Ectodermal cell (in vitro differentiated cells): ENCODE results near the gene RPL15. TPM values are rescaled to one million over a fixed set of nuclear protein-coding genes. Genes with fewer than 3 reads are reported as not detected.
"Not testable (repeated sequence)": the region's sequence is repeated elsewhere in the genome, so short reads cannot be mapped to it uniquely, and the experiment has no call there.

Experiments
- H3K27ac ChIP-seq: 2 replicates; pipeline ENCODE4 v1.7.0; 2013; ENCODE audit warnings: mild to moderate bottlenecking, low read depth, low read length; ENCODE audit not compliant: insufficient read depth, poor library complexity, severe bottlenecking
- H3K27me3 ChIP-seq: 2 replicates; pipeline ENCODE4 v1.7.0; 2013; ENCODE audit warnings: mild to moderate bottlenecking, low read length; ENCODE audit not compliant: insufficient read depth, control insufficient read depth, poor library complexity, severe bottlenecking
- H3K36me3 ChIP-seq: one replicate; pipeline ENCODE4 v1.7.0; 2013; ENCODE audit warnings: low read length; ENCODE audit not compliant: control insufficient read depth, insufficient read depth
- H3K4me1 ChIP-seq: one replicate; pipeline ENCODE4 v1.7.0; 2013; ENCODE audit warnings: low read length; ENCODE audit not compliant: control insufficient read depth, insufficient read depth
- H3K4me3 ChIP-seq: 2 replicates; pipeline ENCODE4 v1.7.0; 2013; ENCODE audit warnings: low read depth, low read length, control low read depth; ENCODE audit not compliant: insufficient read depth
- H3K9me3 ChIP-seq: 2 replicates; pipeline ENCODE4 v1.7.0; 2013; ENCODE audit warnings: mild to moderate bottlenecking, low read length, moderate library complexity; ENCODE audit not compliant: control insufficient read depth
- WGBS, 2 experiments: methylation state at CpG; one replicate each; pipeline ENCODE4 v1.1.7; 2013; ENCODE audit warnings: missing lambda C conversion rate in 2 of 2; 5-methylcytosine and 5-hydroxymethylcytosine counted together
- polyA plus RNA-seq, 4 experiments: library from polyadenylated mRNA; stranded (reverse); fragments of 50-300 nt; gene quantifications; one replicate each; pipeline ENCODE4 v1.2.3, GENCODE V29; 2013

The RPL15 gene
- 4,045 TPM for polyA plus RNA-seq (2013, experiment 1 of 4)
- polyA plus RNA-seq (2013, experiment 2 of 4), result 4,224 TPM
- polyA plus RNA-seq (2013, experiment 3 of 4), result 3,979 TPM
- 4,396 TPM for polyA plus RNA-seq (2013, experiment 4 of 4)

- H3K27me3 ChIP-seq, result no peaks in the 10 kb centered on the region
- H3K4me3 ChIP-seq, result peak within 1 kb of the TSS; percentile 97
- H3K36me3 ChIP-seq, result peaks cover 16% of the 10 kb centered on the region
- peaks cover 10% of the 10 kb centered on the region for H3K4me1 ChIP-seq
- WGBS, 2 experiments, result 0% methylated on average over 64 of the region's 64 CpGs
- peak within 1 kb of the TSS; percentile 80 for H3K27ac ChIP-seq
- no peaks in the 10 kb centered on the region for H3K9me3 ChIP-seq
Measured at GRCh38 chr3:23916886-23917678, at the start of gene RPL15, which contains the start of gene NKIRAS1. Gene RPL15, plus strand, starts transcription at chr3:23917132. Its CDS starts 728 bp downstream, at chr3:23917860. Gene NKIRAS1, minus strand, starts transcription at chr3:23916990. Its CDS starts 6,086 bp downstream, at chr3:23910904.

- WGBS, 2 experiments, result 50 to 69% methylated on average over 1 of the region's 1 CpG
- Histone ChIP-seq H3K36me3 (no peaks in the 10 kb centered on the region), H3K9me3 (no peaks in the 10 kb centered on the region), H3K4me3 (no peak overlapping the region), H3K27me3 (no peaks in the 10 kb centered on the region), H3K4me1 (peaks cover 19% of the 10 kb centered on the region), H3K27ac (no peak overlapping the region)
Measured at GRCh38 chr3:23867400-23867799, 49.5 kb upstream of the RPL15 start.

- Histone ChIP-seq H3K4me3 (no peak overlapping the region), H3K36me3 (no peaks in the 10 kb centered on the region), H3K27me3 (no peaks in the 10 kb centered on the region), H3K9me3 (no peaks in the 10 kb centered on the region), H3K4me1 (peaks cover 19% of the 10 kb centered on the region), H3K27ac (no peak overlapping the region)
- 95 to 100% methylated on average over 1 of the region's 1 CpG for WGBS, 2 experiments
Measured at GRCh38 chr3:23867838-23868237, 49.1 kb upstream of the RPL15 start.

GRCh38 chr3:23869977-23870662 lies 46.8 kb upstream of the RPL15 start:
- Histone ChIP-seq H3K36me3 (no peaks in the 10 kb centered on the region), H3K9me3 (no peaks in the 10 kb centered on the region), H3K27ac (no peak overlapping the region), H3K4me1 (peaks cover 13% of the 10 kb centered on the region), H3K27me3 (no peaks in the 10 kb centered on the region), H3K4me3 (no peak overlapping the region)
- WGBS, 2 experiments, result 94 to 95% methylated on average over 4 of the region's 4 CpGs

GRCh38 chr3:23870663-23871043 lies 46.3 kb upstream of the RPL15 start:
- H3K27me3 ChIP-seq, H3K36me3 ChIP-seq, H3K4me3 ChIP-seq, H3K4me1 ChIP-seq, H3K27ac ChIP-seq, H3K9me3 ChIP-seq: not testable (repeated sequence)
- no CpG with 5 or more reads among the region's 5 CpGs for WGBS, 2 experiments

GRCh38 chr3:23871361-23871760 lies 45.6 kb upstream of the RPL15 start:
- not testable (repeated sequence) for H3K4me3 ChIP-seq, H3K27ac ChIP-seq, H3K4me1 ChIP-seq, H3K27me3 ChIP-seq, H3K36me3 ChIP-seq, H3K9me3 ChIP-seq
- 93% methylated on average over 24 to 32 of the region's 34 CpGs for WGBS, 2 experiments

GRCh38 chr3:23872330-23872729 lies 44.6 kb upstream of the RPL15 start:
- H3K9me3 ChIP-seq, result no peaks in the 10 kb centered on the region
- no peak overlapping the region for H3K27ac ChIP-seq
- 94 to 95% methylated on average over 3 of the region's 3 CpGs for WGBS, 2 experiments
- H3K4me1 ChIP-seq, result no peaks in the 10 kb centered on the region
- H3K27me3 ChIP-seq, result no peaks in the 10 kb centered on the region
- H3K36me3 ChIP-seq, result no peaks in the 10 kb centered on the region
- no peak overlapping the region for H3K4me3 ChIP-seq

GRCh38 chr3:23873941-23874340 lies 43.0 kb upstream of the RPL15 start:
- Histone ChIP-seq H3K4me1 (no peaks in the 10 kb centered on the region), H3K9me3 (no peaks in the 10 kb centered on the region), H3K27ac (no peak overlapping the region), H3K27me3 (no peaks in the 10 kb centered on the region), H3K36me3 (peaks cover 6% of the 10 kb centered on the region), H3K4me3 (no peak overlapping the region)
- WGBS, 2 experiments, result 82 to 93% methylated on average over 2 of the region's 2 CpGs

- Histone ChIP-seq H3K9me3 (no peaks in the 10 kb centered on the region), H3K4me1 (no peaks in the 10 kb centered on the region), H3K27me3 (no peaks in the 10 kb centered on the region), H3K36me3 (peaks cover 8% of the 10 kb centered on the region), H3K4me3 (no peak overlapping the region), H3K27ac (no peak overlapping the region)
- WGBS, 2 experiments, result 83 to 85% methylated on average over 6 of the region's 6 CpGs
Measured at GRCh38 chr3:23874359-23875112, 42.4 kb upstream of the RPL15 start.
